Activated CD4-positive, alpha-beta T cell treated with anti-CD3 and anti-CD28 coated beads, Interleukin-2, amount 10 ng/mL, durations not matched to agents 7 days and 5 days (primary cell): ENCODE data around the gene STAB2. TPM values are rescaled to one million over a fixed set of nuclear protein-coding genes. Genes with fewer than 3 reads are reported as not detected.
A peak's percentile ranks its signal among the peaks of the same experiment; 100 is the strongest.

ENCODE experiments used
- CTCF ChIA-PET: fragments of 350-600 bp; sonication (Branson Sonifier 250); formaldehyde crosslinking; loops from one replicate; lab custom pipeline; 2021; ENCODE audit warnings: antibody characterized with exemption; lab: Charles Lee
- POLR2A ChIA-PET: fragments of 350-600 bp; sonication (Branson Sonifier 250); formaldehyde crosslinking; loops from one replicate; lab custom pipeline; 2021; ENCODE audit warnings: antibody characterized with exemption; lab: Charles Lee
- DNase-seq: peaks from one replicate; pipeline ENCODE4 v3.0.0-alpha.2; 2020
- H3K27ac Mint-ChIP-seq: one replicate; pipeline ENCODE4 v1.8.0; 2021; ENCODE audit warnings: mild to moderate bottlenecking, moderate library complexity, mixed read lengths
- H3K27me3 Mint-ChIP-seq: one replicate; pipeline ENCODE4 v1.8.0; 2021; ENCODE audit warnings: mixed read lengths
- H3K36me3 Mint-ChIP-seq: one replicate; pipeline ENCODE4 v1.8.0; 2021; ENCODE audit warnings: low read depth, mixed read lengths
- H3K4me1 Mint-ChIP-seq: one replicate; pipeline ENCODE4 v1.8.0; 2021; ENCODE audit warnings: mixed read lengths
- H3K4me3 Mint-ChIP-seq: one replicate; pipeline ENCODE4 v1.8.0; 2021; ENCODE audit warnings: mild to moderate bottlenecking, moderate library complexity, mixed read lengths
- H3K9me3 Mint-ChIP-seq: one replicate; pipeline ENCODE4 v1.8.0; 2021; ENCODE audit warnings: mixed read lengths
- total RNA-seq, 2 experiments: library from RNA; stranded (reverse); gene quantifications; one replicate each; pipeline ENCODE4 v1.2.3, GENCODE V29; 2021

Gene STAB2
- total RNA-seq, 2 experiments from 2014 or later, result not detected

GRCh38 chr12:103668520-103668919 lies 81.4 kb downstream of the STAB2 start:
- ChIA-PET CTCF (no interaction called here), POLR2A (no interaction called here)
- no peak for DNase-seq
- Mint-ChIP-seq H3K27me3 (no peaks in the 10 kb centered on the region), H3K27ac (no peak overlapping the region), H3K4me1 (no peaks in the 10 kb centered on the region), H3K4me3 (no peak overlapping the region), H3K36me3 (no peaks in the 10 kb centered on the region), H3K9me3 (no peaks in the 10 kb centered on the region)

GRCh38 chr12:103671367-103671766 lies 84.3 kb downstream of the STAB2 start:
- ChIA-PET CTCF (no interaction called here), POLR2A (no interaction called here)
- no peak for DNase-seq
- no peaks in the 10 kb centered on the region for H3K9me3 Mint-ChIP-seq
- H3K4me3 Mint-ChIP-seq, result no peak overlapping the region
- H3K4me1 Mint-ChIP-seq, result no peaks in the 10 kb centered on the region
- H3K27me3 Mint-ChIP-seq, result no peaks in the 10 kb centered on the region
- no peak overlapping the region for H3K27ac Mint-ChIP-seq
- no peaks in the 10 kb centered on the region for H3K36me3 Mint-ChIP-seq

GRCh38 chr12:103672401-103673119 lies 85.5 kb downstream of the STAB2 start:
- no peak for DNase-seq
- no peak overlapping the region for H3K4me3 Mint-ChIP-seq
- H3K9me3 Mint-ChIP-seq, result no peaks in the 10 kb centered on the region
- no peaks in the 10 kb centered on the region for H3K27me3 Mint-ChIP-seq
- ChIA-PET CTCF (no interaction called here), POLR2A (no interaction called here)
- H3K4me1 Mint-ChIP-seq, result no peaks in the 10 kb centered on the region
- no peak overlapping the region for H3K27ac Mint-ChIP-seq
- H3K36me3 Mint-ChIP-seq, result no peaks in the 10 kb centered on the region

- Mint-ChIP-seq H3K4me1 (no peaks in the 10 kb centered on the region), H3K4me3 (no peak overlapping the region), H3K36me3 (no peaks in the 10 kb centered on the region), H3K27ac (no peak overlapping the region), H3K27me3 (no peaks in the 10 kb centered on the region), H3K9me3 (no peaks in the 10 kb centered on the region)
- CTCF ChIA-PET, result no interaction called here
- DNase-seq, result no peak
- POLR2A ChIA-PET, result no interaction called here
Measured at GRCh38 chr12:103673487-103673886, 86.4 kb downstream of the STAB2 start.

- no peaks in the 10 kb centered on the region for H3K36me3 Mint-ChIP-seq
- no peaks in the 10 kb centered on the region for H3K27me3 Mint-ChIP-seq
- H3K4me1 Mint-ChIP-seq, result no peaks in the 10 kb centered on the region
- POLR2A ChIA-PET, result no interaction called here
- H3K9me3 Mint-ChIP-seq, result no peaks in the 10 kb centered on the region
- no peak for DNase-seq
- CTCF ChIA-PET, result no interaction called here
- H3K4me3 Mint-ChIP-seq, result no peak overlapping the region
- no peak overlapping the region for H3K27ac Mint-ChIP-seq
Measured at GRCh38 chr12:103673891-103674375, 86.9 kb downstream of the STAB2 start.

GRCh38 chr12:103676893-103677292 lies 89.8 kb downstream of the STAB2 start:
- DNase-seq, result no peak
- no peaks in the 10 kb centered on the region for H3K9me3 Mint-ChIP-seq
- no peaks in the 10 kb centered on the region for H3K36me3 Mint-ChIP-seq
- H3K4me3 Mint-ChIP-seq, result no peak overlapping the region
- POLR2A ChIA-PET, result no interaction called here
- no peaks in the 10 kb centered on the region for H3K27me3 Mint-ChIP-seq
- H3K4me1 Mint-ChIP-seq, result no peaks in the 10 kb centered on the region
- no peak overlapping the region for H3K27ac Mint-ChIP-seq
- CTCF ChIA-PET, result interaction anchor here (1.0 kb wide), 1 partner anchor 60 kb away, joined by 4 read pairs; no protein-coding TSS in a partner anchor

- Mint-ChIP-seq H3K4me1 (no peaks in the 10 kb centered on the region), H3K27ac (no peak overlapping the region), H3K36me3 (no peaks in the 10 kb centered on the region), H3K9me3 (no peaks in the 10 kb centered on the region), H3K4me3 (no peak overlapping the region), H3K27me3 (no peaks in the 10 kb centered on the region)
- ChIA-PET CTCF (interaction anchor here (1.0 kb wide), 1 partner anchor 60 kb away, joined by 4 read pairs; no protein-coding TSS in a partner anchor), POLR2A (no interaction called here)
- DNase-seq, result no peak
Measured at GRCh38 chr12:103677341-103677740, 90.3 kb downstream of the STAB2 start.

- no peaks in the 10 kb centered on the region for H3K36me3 Mint-ChIP-seq
- DNase-seq, result no peak
- no peaks in the 10 kb centered on the region for H3K9me3 Mint-ChIP-seq
- ChIA-PET CTCF (interaction anchor here (1.0 kb wide), 1 partner anchor 12 kb away, joined by 3 read pairs; no protein-coding TSS in a partner anchor), POLR2A (no interaction called here)
- no peak overlapping the region for H3K4me3 Mint-ChIP-seq
- H3K27ac Mint-ChIP-seq, result no peak overlapping the region
- H3K4me1 Mint-ChIP-seq, result no peaks in the 10 kb centered on the region
- H3K27me3 Mint-ChIP-seq, result no peaks in the 10 kb centered on the region
Measured at GRCh38 chr12:103677905-103678304, 90.8 kb downstream of the STAB2 start.

GRCh38 chr12:103679421-103680170 lies 92.5 kb downstream of the STAB2 start:
- no peaks in the 10 kb centered on the region for H3K4me1 Mint-ChIP-seq
- no peaks in the 10 kb centered on the region for H3K27me3 Mint-ChIP-seq
- POLR2A ChIA-PET, result no interaction called here
- no peaks in the 10 kb centered on the region for H3K9me3 Mint-ChIP-seq
- H3K27ac Mint-ChIP-seq, result no peak overlapping the region
- H3K36me3 Mint-ChIP-seq, result no peaks in the 10 kb centered on the region
- no peak overlapping the region for H3K4me3 Mint-ChIP-seq
- CTCF ChIA-PET, result no interaction called here
- DNase-seq, result no peak

- H3K36me3 Mint-ChIP-seq, result no peaks in the 10 kb centered on the region
- no peaks in the 10 kb centered on the region for H3K4me1 Mint-ChIP-seq
- ChIA-PET CTCF (no interaction called here), POLR2A (no interaction called here)
- no peak overlapping the region for H3K27ac Mint-ChIP-seq
- H3K27me3 Mint-ChIP-seq, result no peaks in the 10 kb centered on the region
- no peak for DNase-seq
- no peak overlapping the region for H3K4me3 Mint-ChIP-seq
- H3K9me3 Mint-ChIP-seq, result no peaks in the 10 kb centered on the region
Measured at GRCh38 chr12:103680591-103681141, 93.6 kb downstream of the STAB2 start.

GRCh38 chr12:103686026-103686425 lies 99.0 kb downstream of the STAB2 start:
- Mint-ChIP-seq H3K9me3 (no peaks in the 10 kb centered on the region), H3K4me3 (no peak overlapping the region), H3K4me1 (no peaks in the 10 kb centered on the region), H3K27me3 (no peaks in the 10 kb centered on the region), H3K27ac (peak overlapping the region; percentile 22), H3K36me3 (no peaks in the 10 kb centered on the region)
- ChIA-PET CTCF (no interaction called here), POLR2A (no interaction called here)
- no peak for DNase-seq

GRCh38 chr12:103687253-103687652 lies 100.2 kb downstream of the STAB2 start:
- DNase-seq, result no peak
- ChIA-PET POLR2A (no interaction called here), CTCF (no interaction called here)
- no peak overlapping the region for H3K4me3 Mint-ChIP-seq
- H3K27me3 Mint-ChIP-seq, result no peaks in the 10 kb centered on the region
- no peaks in the 10 kb centered on the region for H3K9me3 Mint-ChIP-seq
- H3K4me1 Mint-ChIP-seq, result no peaks in the 10 kb centered on the region
- H3K36me3 Mint-ChIP-seq, result no peaks in the 10 kb centered on the region
- no peak overlapping the region for H3K27ac Mint-ChIP-seq

GRCh38 chr12:103688376-103689063 lies 101.4 kb downstream of the STAB2 start:
- Mint-ChIP-seq H3K36me3 (no peaks in the 10 kb centered on the region), H3K4me1 (no peaks in the 10 kb centered on the region), H3K4me3 (no peak overlapping the region), H3K27ac (no peak overlapping the region), H3K27me3 (peaks cover 2% of the 10 kb centered on the region), H3K9me3 (no peaks in the 10 kb centered on the region)
- DNase-seq, result no peak
- POLR2A ChIA-PET, result no interaction called here
- CTCF ChIA-PET, result no interaction called here
